IMR-90 (cell line): ENCODE results near the gene CHN2.

ENCODE experiments used
- BHLHE40 ChIP-seq: fragments of 150-350 bp; IDR thresholded peaks from 2 replicates; pipeline ENCODE4 v1.6.1; 2016; ENCODE audit warnings: mild to moderate bottlenecking, low read depth, low read length
- CEBPB ChIP-seq: IDR thresholded peaks from 2 replicates; pipeline ENCODE4 v1.6.1; 2012; ENCODE audit warnings: low read depth, low read length, improper control_type of control experiment
- CHD1 ChIP-seq: IDR thresholded peaks from 2 replicates; pipeline ENCODE4 v1.6.1; 2012; ENCODE audit warnings: low read depth, low read length, improper control_type of control experiment
- CTCF ChIP-seq: conservative IDR thresholded peaks from 2 replicates; pipeline ENCODE4 v1.5.1; 2012; ENCODE audit warnings: mild to moderate bottlenecking, low read depth, low read length, improper control_type of control experiment
- MAFK ChIP-seq: IDR thresholded peaks from 2 replicates; pipeline ENCODE4 v1.6.1; 2012; ENCODE audit warnings: low read depth, low read length, improper control_type of control experiment
- MAZ ChIP-seq: IDR thresholded peaks from 2 replicates; pipeline ENCODE4 v1.6.1; 2012; ENCODE audit warnings: low read depth, mild to moderate bottlenecking, low read length, improper control_type of control experiment, moderate library complexity, borderline replicate concordance
- MXI1 ChIP-seq: IDR thresholded peaks from 2 replicates; pipeline ENCODE4 v1.6.1; 2012; ENCODE audit warnings: low read depth, mild to moderate bottlenecking, low read length, moderate library complexity, borderline replicate concordance
- POLR2A ChIP-seq: IDR thresholded peaks from 2 replicates; pipeline ENCODE4 v1.6.1; 2012; ENCODE audit warnings: mild to moderate bottlenecking, low read depth, low read length
- RCOR1 ChIP-seq: IDR thresholded peaks from 2 replicates; pipeline ENCODE4 v1.6.1; 2012; ENCODE audit warnings: mild to moderate bottlenecking, low read length, improper control_type of control experiment; ENCODE audit not compliant: insufficient replicate concordance
- RFX5 ChIP-seq: IDR thresholded peaks from 2 replicates; pipeline ENCODE4 v1.8.0; 2012; ENCODE audit warnings: low read depth, mild to moderate bottlenecking, low read length, moderate library complexity
- SMC3 ChIP-seq: fragments of 150-350 bp; IDR thresholded peaks from 2 replicates; pipeline ENCODE4 v1.6.1; 2016; ENCODE audit warnings: low read depth, mild to moderate bottlenecking, antibody characterized with exemption, low read length, moderate library complexity

DNA sequence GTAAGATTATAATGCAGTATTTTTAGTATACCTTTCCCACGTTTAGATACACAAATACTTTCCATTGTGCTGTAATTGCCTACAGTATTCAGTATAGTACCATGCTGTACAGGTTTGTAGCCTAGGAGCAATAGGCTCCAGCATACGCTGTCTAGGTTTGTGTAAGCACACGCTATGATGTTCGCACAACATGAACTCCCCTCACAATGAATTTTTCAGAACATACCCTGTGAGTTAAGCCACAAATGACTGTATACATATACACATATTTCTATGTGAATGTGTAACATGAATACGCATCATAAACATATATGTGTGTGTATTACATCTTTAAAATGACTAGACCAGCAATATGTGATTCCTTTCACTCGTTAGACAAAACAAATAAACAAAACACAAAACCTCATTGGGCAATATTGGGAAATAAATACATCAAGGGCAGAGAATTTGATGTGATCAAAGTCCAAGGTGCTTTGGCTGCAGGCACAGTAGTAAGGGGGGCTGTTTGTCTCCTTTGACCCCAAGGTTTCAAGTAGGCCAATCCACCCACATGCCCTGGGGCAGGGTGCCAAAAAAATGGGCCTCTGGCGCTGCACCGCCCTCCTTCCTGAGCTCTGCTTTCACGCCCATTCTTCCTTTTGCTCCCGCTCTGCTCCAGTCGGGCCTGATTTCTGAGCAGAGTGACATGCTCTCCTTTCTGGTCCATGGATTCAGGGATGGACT lies 33.9 kb downstream of the CHN2 start:
- TF ChIP-seq SMC3 (no peak), CTCF (no peak), POLR2A (no peak), MAZ (no peak), CEBPB (no peak), CHD1 (no peak), RFX5 (no peak), MAFK (no peak), MXI1 (no peak), RCOR1 (no peak), BHLHE40 (no peak)
